Activated T-cell treated with anti-CD3 and anti-CD28 coated beads, Interleukin-2, amount 50 U/mL, for 72 hours (primary cell): ENCODE results near the gene ATP8A1. TPM values are rescaled to one million over a fixed set of nuclear protein-coding genes. Genes with fewer than 3 reads are reported as not detected.

ENCODE experiments used
- ATAC-seq, 2 donors: fragments of 150-1000 bp; cut with Tn5 transposase; replicated peaks in 1 of 2; 2 replicates each; pipeline ENCODE4 v1.10.0; 2021; ENCODE audit warnings: moderate library complexity in 2 of 2, mild to moderate bottlenecking in 1 of 2
- DNase-seq, 2 donors: peaks; one replicate each; pipeline ENCODE4 v3.0.0; 2021 to 2022; ENCODE audit warnings: mixed read lengths in 1 of 2
- H3K27ac Mint-ChIP-seq: one replicate; pipeline ENCODE4 v1.8.0; 2022; ENCODE audit warnings: mild to moderate bottlenecking, moderate library complexity, mixed read lengths
- H3K27me3 Mint-ChIP-seq: one replicate; pipeline ENCODE4 v1.8.0; 2022; ENCODE audit warnings: low read depth, mixed read lengths
- H3K36me3 Mint-ChIP-seq, 2 donors: one replicate each; pipeline ENCODE4 v1.8.0; 2022; ENCODE audit warnings: mixed read lengths in 2 of 2, mild to moderate bottlenecking in 1 of 2; ENCODE audit not compliant: insufficient read depth in 2 of 2
- H3K4me1 Mint-ChIP-seq: one replicate; pipeline ENCODE4 v1.8.0; 2022; ENCODE audit warnings: low read depth, mixed read lengths
- H3K4me3 Mint-ChIP-seq, 2 donors: one replicate each; pipeline ENCODE4 v1.8.0; 2022; ENCODE audit warnings: mild to moderate bottlenecking in 2 of 2, mixed read lengths in 2 of 2, moderate library complexity in 2 of 2
- H3K9me3 Mint-ChIP-seq, 2 donors: one replicate each; pipeline ENCODE4 v1.8.0; 2022; ENCODE audit warnings: mixed read lengths in 2 of 2
- total RNA-seq, 2 donors: library from RNA; stranded (reverse); gene quantifications; one replicate each; pipeline ENCODE4 v1.2.3, GENCODE V29; 2022

The ATP8A1 gene
- total RNA-seq, 2 donors from 2014 or later: 51.7 to 55.9 TPM

GRCh38 chr4:42610941-42611340 is 46.0 kb downstream of the ATP8A1 start:
- H3K4me1 Mint-ChIP-seq: peaks cover 26% of the 10 kb centered on the region
- no peak overlapping the region for H3K27ac Mint-ChIP-seq
- ATAC-seq (no peak), DNase-seq (no peak)
- no peaks in the 10 kb centered on the region for H3K9me3 Mint-ChIP-seq
- peaks cover 5 to 21% of the 10 kb centered on the region in 2 donors for H3K36me3 Mint-ChIP-seq
- H3K4me3 Mint-ChIP-seq: no peak overlapping the region
- no peaks in the 10 kb centered on the region for H3K27me3 Mint-ChIP-seq

GRCh38 chr4:42609051-42609450 is 47.9 kb downstream of the ATP8A1 start:
- Mint-ChIP-seq H3K4me1 (peaks cover 27% of the 10 kb centered on the region), H3K36me3 (peaks cover 5 to 27% of the 10 kb centered on the region in 2 donors), H3K27ac (no peak overlapping the region), H3K27me3 (no peaks in the 10 kb centered on the region), H3K9me3 (no peaks in the 10 kb centered on the region), H3K4me3 (peak overlapping the region in 1 of 2 donors; percentile 36)
- DNase-seq (peak in 1 of 2 donors; percentile 21), ATAC-seq (peak; percentile 10 to 55)

GRCh38 chr4:42608551-42608950 is 48.4 kb downstream of the ATP8A1 start:
- ATAC-seq (peak; percentile 46 to 59), DNase-seq (no peak)
- H3K9me3 Mint-ChIP-seq: no peaks in the 10 kb centered on the region
- no peak overlapping the region for H3K27ac Mint-ChIP-seq
- H3K36me3 Mint-ChIP-seq: peaks cover 5 to 29% of the 10 kb centered on the region in 2 donors
- no peak overlapping the region for H3K4me3 Mint-ChIP-seq
- no peaks in the 10 kb centered on the region for H3K27me3 Mint-ChIP-seq
- peaks cover 30% of the 10 kb centered on the region for H3K4me1 Mint-ChIP-seq

GRCh38 chr4:42607011-42607726 is 49.7 kb downstream of the ATP8A1 start:
- ATAC-seq (peak; percentile 61 to 74), DNase-seq (no peak)
- Mint-ChIP-seq H3K27ac (peak overlapping the region; percentile 76), H3K4me3 (peak overlapping the region in 1 of 2 donors; percentile 39), H3K9me3 (no peaks in the 10 kb centered on the region), H3K36me3 (peaks cover 5 to 29% of the 10 kb centered on the region in 2 donors), H3K27me3 (no peaks in the 10 kb centered on the region), H3K4me1 (peaks cover 30% of the 10 kb centered on the region)

- no peaks in the 10 kb centered on the region for H3K9me3 Mint-ChIP-seq
- H3K4me3 Mint-ChIP-seq: no peak overlapping the region
- no peak for ATAC-seq
- no peak for DNase-seq
- peaks cover 30% of the 10 kb centered on the region for H3K4me1 Mint-ChIP-seq
- H3K36me3 Mint-ChIP-seq: peaks cover 2 to 20% of the 10 kb centered on the region in 2 donors
- no peaks in the 10 kb centered on the region for H3K27me3 Mint-ChIP-seq
- H3K27ac Mint-ChIP-seq: no peak overlapping the region
Measured at GRCh38 chr4:42605264-42605663, 51.6 kb downstream of the ATP8A1 start.

GRCh38 chr4:42603862-42604261 is 53.0 kb downstream of the ATP8A1 start:
- Mint-ChIP-seq H3K27ac (peak overlapping the region; percentile 26), H3K9me3 (no peaks in the 10 kb centered on the region), H3K4me3 (no peak overlapping the region), H3K4me1 (peaks cover 18% of the 10 kb centered on the region), H3K27me3 (no peaks in the 10 kb centered on the region), H3K36me3 (peaks cover 2 to 10% of the 10 kb centered on the region in 2 donors)
- DNase-seq: no peak
- ATAC-seq: no peak

- Mint-ChIP-seq H3K36me3 (peaks cover 2 to 5% of the 10 kb centered on the region in 2 donors), H3K4me1 (peaks cover 4% of the 10 kb centered on the region), H3K27me3 (no peaks in the 10 kb centered on the region), H3K9me3 (no peaks in the 10 kb centered on the region), H3K4me3 (no peak overlapping the region), H3K27ac (no peak overlapping the region)
- ATAC-seq: no peak
- DNase-seq: no peak
Measured at GRCh38 chr4:42600578-42600977, 56.3 kb downstream of the ATP8A1 start.

- no peaks in the 10 kb centered on the region for H3K27me3 Mint-ChIP-seq
- H3K4me1 Mint-ChIP-seq: no peaks in the 10 kb centered on the region
- H3K4me3 Mint-ChIP-seq: no peak overlapping the region
- no peak for ATAC-seq
- no peak for DNase-seq
- H3K27ac Mint-ChIP-seq: no peak overlapping the region
- H3K36me3 Mint-ChIP-seq: no peaks in the 10 kb centered on the region
- H3K9me3 Mint-ChIP-seq: no peaks in the 10 kb centered on the region
Measured at GRCh38 chr4:42596918-42597317, 60.0 kb downstream of the ATP8A1 start.

GRCh38 chr4:42594888-42595287 is 62.0 kb downstream of the ATP8A1 start:
- Mint-ChIP-seq H3K27ac (no peak overlapping the region), H3K4me1 (peaks cover 7% of the 10 kb centered on the region), H3K4me3 (no peak overlapping the region), H3K36me3 (no peaks in the 10 kb centered on the region), H3K27me3 (no peaks in the 10 kb centered on the region), H3K9me3 (no peaks in the 10 kb centered on the region)
- ATAC-seq (no peak), DNase-seq (no peak)

- Mint-ChIP-seq H3K36me3 (peaks cover 4% of the 10 kb centered on the region in 2 donors), H3K4me3 (no peak overlapping the region), H3K9me3 (no peaks in the 10 kb centered on the region), H3K27ac (no peak overlapping the region), H3K4me1 (peaks cover 7% of the 10 kb centered on the region), H3K27me3 (no peaks in the 10 kb centered on the region)
- DNase-seq: no peak
- no peak for ATAC-seq
Measured at GRCh38 chr4:42588909-42589308, 68.0 kb downstream of the ATP8A1 start.

- H3K27me3 Mint-ChIP-seq: no peaks in the 10 kb centered on the region
- no peak overlapping the region for H3K4me3 Mint-ChIP-seq
- H3K9me3 Mint-ChIP-seq: no peaks in the 10 kb centered on the region
- DNase-seq (no peak), ATAC-seq (no peak)
- no peak overlapping the region for H3K27ac Mint-ChIP-seq
- H3K36me3 Mint-ChIP-seq: peaks cover 4 to 7% of the 10 kb centered on the region in 2 donors
- H3K4me1 Mint-ChIP-seq: peaks cover 7% of the 10 kb centered on the region
Measured at GRCh38 chr4:42586775-42587174, 70.1 kb downstream of the ATP8A1 start.

- Mint-ChIP-seq H3K9me3 (no peaks in the 10 kb centered on the region), H3K4me3 (peak overlapping the region in 1 of 2 donors; percentile 65), H3K36me3 (peaks cover 4 to 14% of the 10 kb centered on the region in 2 donors), H3K27me3 (no peaks in the 10 kb centered on the region), H3K27ac (peak overlapping the region; percentile 56), H3K4me1 (peaks cover 17% of the 10 kb centered on the region)
- ATAC-seq: peak; percentile 96 to 97
- DNase-seq: peak; percentile 8 to 15
Measured at GRCh38 chr4:42579903-42580302, 77.0 kb downstream of the ATP8A1 start.

- ATAC-seq: no peak
- H3K36me3 Mint-ChIP-seq: peaks cover 0 to 14% of the 10 kb centered on the region in 2 donors
Measured at GRCh38 chr4:42578187-42578586, 78.7 kb downstream of the ATP8A1 start.

More at GRCh38 chr4:42578187-42578586, 78.7 kb downstream of the ATP8A1 start:
- Mint-ChIP-seq H3K4me1 (peaks cover 17% of the 10 kb centered on the region), H3K9me3 (no peaks in the 10 kb centered on the region), H3K27ac (peak overlapping the region; percentile 44), H3K4me3 (no peak overlapping the region), H3K27me3 (no peaks in the 10 kb centered on the region)
- no peak for DNase-seq
